ENCODE measurements around the gene TENM3. TPM values are rescaled to one million over a fixed set of nuclear protein-coding genes. Genes with fewer than 3 reads are reported as not detected.

Gene TENM3
- total RNA-seq, 1 experiment from 2014 or later, result 34.1 TPM

DNA sequence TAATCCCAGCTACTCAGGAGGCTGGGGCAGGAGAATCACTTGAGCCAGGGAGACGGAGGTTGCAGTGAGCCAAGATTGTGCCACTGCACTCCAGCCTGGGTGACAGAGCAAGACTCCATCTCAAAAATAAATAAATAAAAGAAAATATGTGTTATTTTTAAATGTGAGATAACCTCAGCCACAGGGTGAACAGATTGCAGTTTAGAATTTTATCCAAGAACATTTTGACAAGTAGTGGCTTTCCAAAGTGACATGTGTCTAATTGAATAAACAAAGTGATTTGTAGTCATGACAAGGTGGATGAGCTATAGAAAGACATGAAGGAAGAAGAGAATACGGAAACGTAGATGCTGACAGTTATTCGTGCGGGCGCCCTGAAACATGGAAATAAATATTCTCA is 497.9 kb downstream of the TENM3 start:
- Mint-ChIP-seq H3K27me3 (ENCODE audit: insufficient read depth, unreplicated experiment) (no peaks in the 10 kb centered on the region), H3K4me1 (ENCODE audit: insufficient read depth, unreplicated experiment) (peaks cover 28% of the 10 kb centered on the region), H3K36me3 (ENCODE audit: insufficient read depth, unreplicated experiment) (no peaks in the 10 kb centered on the region), H3K27ac (ENCODE audit: low read depth, unreplicated experiment) (no peak overlapping the region), H3K4me3 (ENCODE audit: unreplicated experiment) (no peak overlapping the region), H3K9me3 (ENCODE audit: unreplicated experiment) (peaks cover 3% of the 10 kb centered on the region)
- TF ChIP-seq, protein P1, sequence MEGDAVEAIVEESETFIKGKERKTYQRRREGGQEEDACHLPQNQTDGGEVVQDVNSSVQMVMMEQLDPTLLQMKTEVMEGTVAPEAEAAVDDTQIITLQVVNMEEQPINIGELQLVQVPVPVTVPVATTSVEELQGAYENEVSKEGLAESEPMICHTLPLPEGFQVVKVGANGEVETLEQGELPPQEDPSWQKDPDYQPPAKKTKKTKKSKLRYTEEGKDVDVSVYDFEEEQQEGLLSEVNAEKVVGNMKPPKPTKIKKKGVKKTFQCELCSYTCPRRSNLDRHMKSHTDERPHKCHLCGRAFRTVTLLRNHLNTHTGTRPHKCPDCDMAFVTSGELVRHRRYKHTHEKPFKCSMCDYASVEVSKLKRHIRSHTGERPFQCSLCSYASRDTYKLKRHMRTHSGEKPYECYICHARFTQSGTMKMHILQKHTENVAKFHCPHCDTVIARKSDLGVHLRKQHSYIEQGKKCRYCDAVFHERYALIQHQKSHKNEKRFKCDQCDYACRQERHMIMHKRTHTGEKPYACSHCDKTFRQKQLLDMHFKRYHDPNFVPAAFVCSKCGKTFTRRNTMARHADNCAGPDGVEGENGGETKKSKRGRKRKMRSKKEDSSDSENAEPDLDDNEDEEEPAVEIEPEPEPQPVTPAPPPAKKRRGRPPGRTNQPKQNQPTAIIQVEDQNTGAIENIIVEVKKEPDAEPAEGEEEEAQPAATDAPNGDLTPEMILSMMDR (IDR thresholded peaks at IDR 0.05; ENCODE audit: unreplicated experiment), result no peak
- BruUV-seq (replicated peaks), result no TSS peak
- ChIA-PET CTCF (no interaction called here), POLR2A (interaction anchor here (1.1 kb wide), 1 partner anchor 38 kb away, joined by 3 read pairs; no protein-coding TSS in a partner anchor)
- DNase-seq (ENCODE audit: unreplicated experiment), result no peak
- intact Hi-C loops (cut with micrococcal nuclease), result no loop called here

DNA sequence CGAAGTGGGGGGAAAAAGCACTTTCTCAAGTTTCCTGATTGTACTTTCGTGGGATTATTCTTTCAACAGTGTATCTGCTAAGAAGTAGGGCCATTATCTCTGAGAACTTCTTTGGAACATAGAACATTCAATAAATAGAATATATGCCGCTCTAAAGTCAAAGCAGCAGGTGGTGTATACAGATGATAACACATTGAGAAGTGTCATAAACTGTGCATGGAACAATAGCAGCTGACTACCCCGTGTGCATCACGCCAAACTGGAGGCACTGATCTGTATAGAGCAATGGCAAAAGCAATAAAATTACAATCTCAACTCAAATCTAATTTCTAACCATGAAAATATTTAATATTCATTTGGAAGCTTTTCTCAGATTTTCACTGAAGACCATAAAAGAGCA is 498.7 kb downstream of the TENM3 start:
- Mint-ChIP-seq H3K36me3 (ENCODE audit: insufficient read depth, unreplicated experiment) (no peaks in the 10 kb centered on the region), H3K4me1 (ENCODE audit: insufficient read depth, unreplicated experiment) (peaks cover 22% of the 10 kb centered on the region), H3K27ac (ENCODE audit: low read depth, unreplicated experiment) (no peak overlapping the region), H3K27me3 (ENCODE audit: insufficient read depth, unreplicated experiment) (no peaks in the 10 kb centered on the region), H3K9me3 (ENCODE audit: unreplicated experiment) (peaks cover 12% of the 10 kb centered on the region), H3K4me3 (ENCODE audit: unreplicated experiment) (no peak overlapping the region)
- POLR2A ChIA-PET, result interaction anchor here (0.6 kb wide), 1 partner anchor 11 kb away, joined by 3 read pairs; no protein-coding TSS in a partner anchor
- DNase-seq (ENCODE audit: unreplicated experiment), result no peak
- no TSS peak for BruUV-seq (replicated peaks)
- CTCF ChIA-PET, result interaction anchor here (0.6 kb wide), 1 partner anchor 426 kb away, joined by 3 read pairs; no protein-coding TSS in a partner anchor
- TF ChIP-seq, protein P1 (IDR thresholded peaks at IDR 0.05; ENCODE audit: unreplicated experiment), result no peak
- intact Hi-C loops (cut with micrococcal nuclease), result no loop called here

DNA sequence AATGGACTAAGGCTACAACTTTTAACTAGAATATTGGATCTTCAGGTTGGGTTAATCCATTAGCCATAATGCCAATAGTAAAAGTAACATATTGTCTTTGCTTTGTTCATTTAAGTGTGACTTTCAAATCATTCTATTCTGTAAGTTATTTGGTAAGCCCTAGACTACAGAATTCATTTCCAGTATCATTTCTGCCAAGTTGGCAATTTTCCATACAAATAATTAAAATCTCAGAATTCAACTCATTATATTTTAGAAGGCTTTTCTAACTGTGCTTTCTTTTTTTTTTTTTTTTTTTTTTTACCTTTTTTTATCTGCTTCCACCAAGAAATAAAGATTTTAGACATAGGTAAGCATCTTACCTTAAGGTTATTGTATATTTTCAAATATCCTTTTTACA is 500.6 kb downstream of the TENM3 start:
- Mint-ChIP-seq H3K4me1 (ENCODE audit: insufficient read depth, unreplicated experiment) (peaks cover 10% of the 10 kb centered on the region), H3K36me3 (ENCODE audit: insufficient read depth, unreplicated experiment) (no peaks in the 10 kb centered on the region), H3K27me3 (ENCODE audit: insufficient read depth, unreplicated experiment) (no peaks in the 10 kb centered on the region), H3K9me3 (ENCODE audit: unreplicated experiment) (peaks cover 12% of the 10 kb centered on the region), H3K4me3 (ENCODE audit: unreplicated experiment) (no peak overlapping the region), H3K27ac (ENCODE audit: low read depth, unreplicated experiment) (no peak overlapping the region)
- no TSS peak for BruUV-seq (replicated peaks)
- TF ChIP-seq, protein P1 (IDR thresholded peaks at IDR 0.05; ENCODE audit: unreplicated experiment), result no peak
- ChIA-PET POLR2A (no interaction called here), CTCF (no interaction called here)
- intact Hi-C loops (cut with micrococcal nuclease), result no loop called here
- no peak for DNase-seq (ENCODE audit: unreplicated experiment)

DNA sequence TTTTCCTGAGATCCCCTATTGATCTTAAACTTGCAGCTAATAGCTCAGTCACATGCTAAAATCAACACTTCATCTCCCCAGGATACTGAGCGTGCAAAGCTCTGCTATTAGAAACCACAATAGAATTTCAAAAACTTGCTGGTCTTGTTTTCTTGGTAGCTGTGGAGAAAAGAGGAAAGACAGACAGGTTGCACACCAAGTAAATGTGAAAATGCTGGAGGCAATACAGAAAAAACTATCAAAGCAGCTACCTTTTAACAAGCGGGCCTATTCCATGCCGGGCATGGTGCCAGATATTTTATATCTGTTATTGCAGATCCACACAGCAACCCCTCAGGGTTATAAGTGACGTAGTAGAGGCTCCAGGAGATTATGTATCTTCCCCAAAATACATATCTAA is 502.0 kb downstream of the TENM3 start:
- TF ChIP-seq, protein P1 (IDR thresholded peaks at IDR 0.05; ENCODE audit: unreplicated experiment), result no peak
- no TSS peak for BruUV-seq (replicated peaks)
- H3K36me3 Mint-ChIP-seq (ENCODE audit: insufficient read depth, unreplicated experiment), result no peaks in the 10 kb centered on the region
- CTCF ChIA-PET, result interaction anchor here (1.2 kb wide), 1 partner anchor 9 kb away, joined by 4 read pairs; no protein-coding TSS in a partner anchor
- DNase-seq (ENCODE audit: unreplicated experiment), result peak; percentile 58
- H3K27ac Mint-ChIP-seq (ENCODE audit: low read depth, unreplicated experiment), result no peak overlapping the region
- intact Hi-C loops (cut with micrococcal nuclease), result no loop called here
- H3K27me3 Mint-ChIP-seq (ENCODE audit: insufficient read depth, unreplicated experiment), result no peaks in the 10 kb centered on the region
- POLR2A ChIA-PET, result interaction anchor here (0.9 to 1.3 kb wide), 2 partner anchors 8 to 12 kb away, joined by 3 read pairs; no protein-coding TSS in a partner anchor
- H3K4me3 Mint-ChIP-seq (ENCODE audit: unreplicated experiment), result no peak overlapping the region
- peaks cover 12% of the 10 kb centered on the region for H3K9me3 Mint-ChIP-seq (ENCODE audit: unreplicated experiment)
- H3K4me1 Mint-ChIP-seq (ENCODE audit: insufficient read depth, unreplicated experiment), result peaks cover 16% of the 10 kb centered on the region
